G401 (cell line): ENCODE results near the gene KLRC4. TPM values are rescaled to one million over a fixed set of nuclear protein-coding genes. Genes with fewer than 3 reads are reported as not detected.
"Not testable (repeated sequence)": the region's sequence is repeated elsewhere in the genome, so short reads cannot be mapped to it uniquely, and the experiment has no call there.

Experiments used
- DNase-seq: peaks from one replicate; pipeline ENCODE4 v3.0.0-alpha.2; 2015; ENCODE audit warnings: low spot score
- in situ Hi-C: cut with HindIII; loops from 2 replicates; pipeline ENCODE4 v1.10.0; 2016; ENCODE audit warnings: low sequenced_read_pairs, mixed read lengths
- total RNA-seq: library from RNA; depleted of rRNA; stranded (reverse); fragments of >200 nt; shearing (Covaris generic); gene quantifications from 2 replicates; pipeline ENCODE4 v1.2.3, GENCODE V29; 2014

Gene KLRC4
- total RNA-seq, 1 experiment from 2014 or later = not detected

- no peak for DNase-seq
- in situ Hi-C loops = no loop called here
Measured at GRCh38 chr12:10372559-10372958, 37.0 kb downstream of the KLRC4 start.

DNA sequence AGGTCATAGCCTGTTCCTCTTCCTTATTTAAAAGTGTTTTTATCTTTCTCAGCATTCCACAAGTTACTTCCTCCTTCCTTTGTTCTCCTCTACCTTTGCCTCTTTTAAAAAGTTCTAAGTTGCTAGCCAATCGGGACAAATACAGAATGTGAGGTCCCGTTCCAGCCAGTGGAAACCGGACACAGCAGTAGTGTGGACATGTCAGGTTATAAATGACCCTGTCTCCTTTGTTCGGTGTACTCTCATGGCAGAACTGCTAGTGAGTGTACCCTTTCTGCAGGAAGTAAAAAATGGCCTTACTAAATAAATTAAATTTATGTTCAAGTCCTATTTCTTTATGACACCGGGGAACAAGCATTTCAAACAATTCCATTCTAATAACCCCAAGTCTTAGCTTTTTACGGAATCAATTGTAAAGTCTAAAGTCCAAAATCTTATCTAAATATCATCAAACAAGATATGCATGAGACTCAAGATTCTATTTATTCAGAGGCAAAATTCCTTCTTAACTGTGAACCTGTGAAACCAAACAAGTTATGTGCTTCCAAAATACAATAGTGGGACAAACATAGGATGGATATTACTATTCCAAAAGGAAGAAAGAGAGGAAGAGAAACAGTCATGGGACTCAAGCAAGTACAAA lies 37.5 kb downstream of the KLRC4 start:
- in situ Hi-C loops = not testable (repeated sequence)

DNA sequence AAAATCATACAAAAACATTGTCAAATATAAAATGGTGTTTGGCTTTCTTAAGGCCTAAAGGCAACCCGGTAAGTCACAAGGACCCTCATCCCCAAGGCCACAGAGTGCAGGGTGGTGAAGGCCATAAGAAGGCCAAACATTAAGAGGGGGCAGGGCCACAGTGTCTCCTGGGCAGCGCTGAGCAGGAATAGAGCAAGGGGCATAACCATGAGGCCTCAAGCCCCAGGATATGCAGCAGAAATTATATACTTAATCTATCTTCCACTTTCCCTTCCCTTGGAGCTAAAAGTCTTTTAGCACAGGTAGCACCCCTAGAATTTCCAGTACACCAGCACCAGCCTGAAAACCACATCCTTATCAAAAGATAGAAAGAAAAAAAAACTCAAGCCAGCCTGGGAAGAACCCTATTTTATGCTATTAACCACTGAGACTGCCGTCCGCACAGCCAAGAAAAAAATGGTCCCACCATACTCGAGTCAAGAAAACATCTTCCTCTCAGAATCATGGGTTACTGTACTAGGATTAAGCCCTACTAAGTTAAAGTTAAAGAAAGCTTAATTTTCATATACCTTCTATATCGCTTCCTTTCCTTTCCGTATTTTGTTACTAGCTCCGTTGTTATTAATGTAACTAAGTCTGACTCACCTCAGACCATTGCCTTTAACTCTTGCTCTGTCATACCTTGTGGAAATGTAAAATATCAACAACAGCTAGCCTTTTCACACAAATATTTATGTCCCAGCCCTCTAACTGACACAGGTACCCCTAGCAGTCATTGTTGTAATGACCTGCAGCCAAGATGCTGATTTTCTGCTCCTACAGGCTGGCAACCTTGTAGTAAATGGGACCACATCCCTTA lies 39.8 kb downstream of the KLRC4 start:
- no peak for DNase-seq
- in situ Hi-C loops = no loop called here

More for the DNA sequence above, 37.5 kb downstream of the KLRC4 start:
- not testable (repeated sequence) for DNase-seq

- no peak for DNase-seq
- in situ Hi-C loops = no loop called here
Measured at GRCh38 chr12:10368206-10369171, 41.1 kb downstream of the KLRC4 start.

DNA sequence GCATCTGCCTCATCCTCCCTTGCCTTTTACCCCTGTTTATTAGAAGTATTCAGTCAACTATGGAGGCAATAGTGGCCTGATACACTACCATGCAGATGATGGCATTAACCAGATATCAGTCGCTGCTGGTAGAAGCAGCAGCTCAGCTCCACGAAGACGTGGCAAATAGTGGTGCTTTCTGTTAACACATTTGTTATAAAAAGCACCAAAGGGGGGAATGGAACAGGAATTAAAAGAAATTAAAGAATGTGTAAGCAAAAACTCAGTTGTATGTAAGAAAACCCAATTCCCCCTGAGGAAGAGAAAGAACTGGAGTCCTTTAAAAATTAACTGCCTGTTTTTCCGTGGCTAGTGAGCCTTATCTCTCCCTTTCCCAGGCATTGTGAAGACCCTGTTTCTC lies 41.8 kb downstream of the KLRC4 start:
- in situ Hi-C loops, DNase-seq: not testable (repeated sequence)

DNA sequence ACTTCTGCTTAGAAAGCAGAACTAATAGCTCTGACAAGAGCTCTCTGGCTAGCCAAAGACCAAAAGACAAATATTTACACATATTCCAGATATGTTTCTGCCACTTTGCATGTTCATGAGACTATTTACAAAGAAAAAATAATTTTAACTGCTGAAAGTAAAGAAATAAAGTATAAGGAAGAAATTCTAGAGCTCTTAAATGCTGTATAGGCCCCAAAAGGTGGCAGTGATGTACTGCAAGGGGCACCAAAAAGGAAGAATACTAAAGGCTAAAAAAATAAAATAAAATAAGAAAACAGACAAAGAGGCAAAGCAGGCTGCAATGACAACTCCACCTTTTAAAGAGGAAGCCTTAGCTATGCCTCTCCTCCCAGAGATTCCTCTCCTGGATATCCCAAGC lies 42.7 kb downstream of the KLRC4 start:
- in situ Hi-C loops = no loop called here
- no peak for DNase-seq

DNA sequence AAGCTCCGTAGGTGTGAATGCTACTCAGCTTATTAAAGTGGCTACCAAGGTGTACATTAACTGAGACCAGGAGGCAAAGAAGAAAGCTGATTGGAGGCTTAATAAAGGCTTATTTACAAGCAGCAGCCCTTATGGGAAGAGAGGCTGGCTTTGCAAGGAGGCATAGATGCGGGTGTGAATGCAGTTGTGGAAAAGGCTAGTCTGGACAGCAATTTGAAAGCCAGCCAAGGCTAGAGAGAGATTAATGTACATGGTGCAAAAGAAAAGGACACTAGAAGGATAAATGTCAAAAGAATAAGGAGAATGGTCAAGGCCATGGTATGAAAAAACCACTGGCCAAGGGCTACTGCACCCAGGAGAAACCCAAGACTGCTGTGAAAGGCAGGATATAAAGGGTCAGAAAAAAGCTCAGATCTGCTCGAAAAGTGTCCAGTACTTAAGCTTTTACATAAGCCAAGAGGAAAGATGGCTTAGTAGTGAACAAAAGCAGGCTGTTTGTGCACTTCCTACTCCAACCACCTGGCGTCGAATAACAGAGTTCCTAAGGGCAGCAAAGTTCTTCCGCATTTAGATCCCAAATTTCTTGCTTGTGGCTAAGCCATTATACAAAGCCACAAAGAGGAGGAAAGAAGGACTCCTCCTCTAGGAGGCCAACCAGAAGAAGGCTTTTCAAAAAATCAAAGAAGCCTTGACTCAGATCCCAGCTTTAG lies 43.7 kb downstream of the KLRC4 start:
- in situ Hi-C loops = no loop called here
- peak; percentile 20 for DNase-seq

GRCh38 chr12:10364815-10365622 lies 44.5 kb downstream of the KLRC4 start:
- in situ Hi-C loops = no loop called here

GRCh38 chr12:10363914-10364814 lies 45.4 kb downstream of the KLRC4 start:
- peak; percentile 62 for DNase-seq
- in situ Hi-C loops = no loop called here

More at GRCh38 chr12:10364815-10365622, 44.5 kb downstream of the KLRC4 start:
- DNase-seq = peak; percentile 83

GRCh38 chr12:10363658-10363913 lies 46.0 kb downstream of the KLRC4 start:
- in situ Hi-C loops = no loop called here
- DNase-seq = no peak

DNA sequence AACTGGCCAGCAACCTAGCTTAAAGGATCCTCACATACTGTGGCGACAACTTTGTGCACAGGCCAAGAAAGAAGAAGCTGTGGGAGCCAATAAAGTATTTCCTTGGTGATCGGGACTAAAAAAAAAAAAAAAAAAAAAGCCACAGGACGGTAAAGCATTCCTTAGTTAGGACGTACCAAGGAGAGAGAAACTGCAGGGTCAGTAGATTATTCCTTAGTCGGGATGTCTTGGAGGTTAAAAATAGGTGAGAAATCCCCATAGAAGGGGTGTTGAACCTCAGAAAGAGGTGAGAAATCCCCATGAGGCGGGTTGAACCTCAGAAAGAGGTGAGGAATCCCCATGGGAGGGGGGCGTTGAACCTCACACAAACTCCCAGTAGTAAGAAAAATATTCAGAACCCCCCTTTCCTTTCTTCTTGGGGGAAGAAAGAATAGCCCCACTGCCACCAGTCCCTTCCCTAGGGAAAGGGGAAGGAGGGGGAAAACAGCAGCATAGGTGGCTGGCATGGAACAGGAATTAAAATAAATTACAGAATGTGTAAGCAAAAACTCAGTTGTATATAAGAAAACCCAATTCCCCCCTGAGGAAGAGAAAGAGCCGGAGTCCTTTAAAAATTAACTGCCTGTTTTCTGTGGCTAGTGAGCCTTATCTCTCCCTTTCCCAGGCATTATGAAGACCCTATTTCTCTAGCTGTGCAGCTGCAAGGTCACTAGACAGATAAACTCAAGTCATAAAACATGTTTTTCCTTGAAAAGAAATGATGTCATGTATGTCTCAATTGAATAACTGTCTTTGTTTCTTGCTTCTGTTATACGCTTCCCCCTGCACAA lies 46.5 kb downstream of the KLRC4 start:
- DNase-seq = no peak
- in situ Hi-C loops = no loop called here

- in situ Hi-C loops = no loop called here
- no peak for DNase-seq
Measured at GRCh38 chr12:10362325-10362724, 47.2 kb downstream of the KLRC4 start.

GRCh38 chr12:10361622-10362021 lies 47.9 kb downstream of the KLRC4 start:
- no peak for DNase-seq
- in situ Hi-C loops = no loop called here

DNA sequence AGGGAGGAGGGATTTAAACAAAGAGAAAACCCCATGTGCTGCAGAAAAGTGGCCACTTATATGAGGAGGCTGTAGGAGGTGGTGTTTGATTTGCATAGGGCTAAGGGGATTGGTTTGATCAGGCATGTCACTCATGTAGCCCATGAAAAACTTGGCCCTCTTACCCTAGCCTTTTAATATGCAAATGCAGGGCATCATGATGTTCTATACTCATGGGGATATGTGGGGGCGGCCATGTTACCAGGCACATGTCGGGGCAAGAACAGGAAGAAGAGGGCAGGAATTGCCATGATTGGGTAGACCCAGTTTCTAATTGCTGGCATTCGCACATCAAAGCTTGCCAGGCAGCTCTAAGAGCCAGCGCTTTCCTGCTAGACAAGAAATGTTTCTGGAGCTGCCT lies 48.5 kb downstream of the KLRC4 start:
- no peak for DNase-seq
- in situ Hi-C loops = no loop called here

DNA sequence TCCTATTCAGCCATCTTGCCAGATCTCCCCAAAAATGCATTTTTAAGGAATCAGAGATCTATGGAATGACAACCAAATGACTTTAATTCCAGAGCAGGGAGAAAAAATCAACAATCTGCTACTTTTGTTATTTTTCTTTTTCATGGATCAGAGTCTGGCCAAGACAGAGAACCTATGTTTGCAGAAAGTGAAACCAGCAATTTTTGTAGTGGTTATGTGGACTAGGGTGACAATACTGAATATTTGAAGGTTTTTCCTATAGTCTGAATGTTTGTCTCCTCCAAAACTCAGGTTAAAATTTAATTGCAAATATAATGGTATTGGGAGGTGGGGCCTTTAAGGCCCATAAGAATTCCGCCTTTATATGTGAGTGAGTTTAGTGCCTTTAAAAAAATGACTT lies 50.6 kb downstream of the KLRC4 start:
- in situ Hi-C loops = no loop called here

GRCh38 chr12:10358131-10358530 lies 51.4 kb downstream of the KLRC4 start:
- in situ Hi-C loops = no loop called here
- DNase-seq = no peak

More for the DNA sequence above, 50.6 kb downstream of the KLRC4 start:
- no peak for DNase-seq
